Sigmoid colon (tissue), 7 donors: Measurements from ENCODE around the gene CATSPER4. TPM values are rescaled to one million over a fixed set of nuclear protein-coding genes. Genes with fewer than 3 reads are reported as not detected.

Experiments
- DNase-seq: peaks from one replicate; pipeline ENCODE4 v3.0.0-alpha.2; 2019
- H3K27ac ChIP-seq, 4 donors: fragments of 200-600 bp; sonication (generic); one replicate each; pipeline ENCODE4 v1.5.1; 2016 to 2019; ENCODE audit warnings: mild to moderate bottlenecking in 1 of 4
- H3K27me3 ChIP-seq, 3 donors: fragments of 200-600 bp; sonication (generic); one replicate each; pipeline ENCODE4 v1.5.1; 2019; ENCODE audit warnings: mild to moderate bottlenecking in 1 of 3
- H3K36me3 ChIP-seq, 4 donors: fragments of 200-600 bp; sonication (generic); one replicate each; pipeline ENCODE4 v1.5.1; 2016 to 2019
- H3K4me1 ChIP-seq, 4 donors: fragments of 200-600 bp; sonication (generic); one replicate each; pipeline ENCODE4 v1.5.1; 2017 to 2019
- H3K4me3 ChIP-seq, 4 donors: fragments of 200-600 bp; sonication (generic); one replicate each; pipeline ENCODE4 v1.5.1; 2017 to 2019; ENCODE audit warnings: mild to moderate bottlenecking in 2 of 4, moderate library complexity in 1 of 4
- H3K9me3 ChIP-seq, 4 donors: fragments of 200-600 bp in 3 of 4; sonication (generic) in 3 of 4; one replicate each; pipeline versions ENCODE4 v1.5.1 to v1.6.1; 2013 to 2019
- CTCF ChIP-seq, 4 experiments: fragments of 450-650 bp in 3 of 4; fragments of 200-600 bp in 1 of 4; IDR thresholded peaks; one replicate each; pipeline ENCODE4 v1.5.1; 2016 to 2019; ENCODE audit warnings: antibody characterized with exemption in 4 of 4, mild to moderate bottlenecking in 3 of 4, moderate library complexity in 2 of 4
- EP300 ChIP-seq, 4 donors: sonication (generic); formaldehyde crosslinking; IDR thresholded peaks; one replicate each; pipeline ENCODE4 v1.6.1; 2017; ENCODE audit warnings: antibody characterized with exemption in 4 of 4
- POLR2A ChIP-seq, 2 donors: fragments of 450-650 bp; IDR thresholded peaks; one replicate each; pipeline ENCODE4 v1.6.1; 2016; ENCODE audit warnings: antibody characterized with exemption in 2 of 2, mild to moderate bottlenecking in 2 of 2, moderate library complexity in 2 of 2
- POLR2AphosphoS5 ChIP-seq, 4 donors: sonication (generic); formaldehyde crosslinking; IDR thresholded peaks; one replicate each; pipeline ENCODE4 v1.6.1; 2017; ENCODE audit warnings: antibody characterized with exemption in 4 of 4
- WGBS, 2 donors: extraction: QIAGEN DNeasy Blood & Tissue Kit; methylation state at CpG; one replicate each; pipeline ENCODE4 v1.1.7; 2013; 5-methylcytosine and 5-hydroxymethylcytosine counted together
- intact Hi-C: fragments of 100-400 bp; cut with DNase I; formaldehyde crosslinking; loops from one replicate; pipeline ENCODE4 v1.15.1; 2023
- polyA plus RNA-seq, 3 donors: library from polyadenylated mRNA; stranded (reverse); fragments of 200-250 nt; gene quantifications; one replicate each; pipeline ENCODE4 v1.2.3, GENCODE V29; 2013
- total RNA-seq, 4 donors: library from RNA; depleted of rRNA; stranded (reverse); fragments of >200 nt; gene quantifications; one replicate each; pipeline ENCODE4 v1.1.0, GENCODE V29; 2016
- donor health status: healthy with polysubstance abuse.
- donor health status: Bipolar disorder and iron deficiency.
- donor health status: healthy.

CATSPER4 gene
- total and polyA plus RNA-seq, 7 donors, result 0.04 TPM; not detected in 6

GRCh38 chr1:26184086-26184485, 6.3 kb upstream of the CATSPER4 start:
- Histone ChIP-seq H3K9me3 (no peaks in the 10 kb centered on the region), H3K4me3 (no peak overlapping the region), H3K27me3 (no peaks in the 10 kb centered on the region), H3K36me3 (no peaks in the 10 kb centered on the region), H3K27ac (no peak overlapping the region), H3K4me1 (no peaks in the 10 kb centered on the region)
- intact Hi-C loops, result no loop called here
- TF ChIP-seq CTCF (IDR thresholded peaks at IDR 0.05) (no peak), POLR2A (IDR thresholded peaks at IDR 0.05) (no peak), EP300 (IDR thresholded peaks at IDR 0.05) (no peak), POLR2AphosphoS5 (IDR thresholded peaks at IDR 0.05) (no peak)
- 94 to 97% methylated on average over 7 of the region's 7 CpGs for WGBS, 2 donors
- no peak for DNase-seq

GRCh38 chr1:26184883-26185282, 5.5 kb upstream of the CATSPER4 start:
- H3K9me3 ChIP-seq, result no peaks in the 10 kb centered on the region
- H3K27me3 ChIP-seq, result no peaks in the 10 kb centered on the region
- H3K4me3 ChIP-seq, result no peak overlapping the region
- no peak overlapping the region for H3K27ac ChIP-seq
- H3K36me3 ChIP-seq, result no peaks in the 10 kb centered on the region
- intact Hi-C loops, result no loop called here
- H3K4me1 ChIP-seq, result no peaks in the 10 kb centered on the region
- no peak for TF ChIP-seq POLR2A (IDR thresholded peaks at IDR 0.05)
- TF ChIP-seq CTCF (IDR thresholded peaks at IDR 0.05), result no peak
- TF ChIP-seq POLR2AphosphoS5 (IDR thresholded peaks at IDR 0.05), result no peak
- TF ChIP-seq EP300 (IDR thresholded peaks at IDR 0.05), result no peak
- no peak for DNase-seq
- WGBS, 2 donors, result 96% methylated on average over 21 of the region's 21 CpGs

- Histone ChIP-seq H3K36me3 (no peaks in the 10 kb centered on the region), H3K4me1 (no peaks in the 10 kb centered on the region), H3K27me3 (no peaks in the 10 kb centered on the region), H3K4me3 (no peak overlapping the region), H3K27ac (no peak overlapping the region), H3K9me3 (no peaks in the 10 kb centered on the region)
- WGBS, 2 donors, result 94 to 97% methylated on average over 6 of the region's 6 CpGs
- no peak for DNase-seq
- TF ChIP-seq EP300 (IDR thresholded peaks at IDR 0.05) (no peak), POLR2AphosphoS5 (IDR thresholded peaks at IDR 0.05) (no peak), POLR2A (IDR thresholded peaks at IDR 0.05) (no peak), CTCF (IDR thresholded peaks at IDR 0.05) (no peak)
- intact Hi-C loops, result no loop called here
Observed at GRCh38 chr1:26187882-26188281, 2.5 kb upstream of the CATSPER4 start.

GRCh38 chr1:26188477-26188876, 1.9 kb upstream of the CATSPER4 start:
- DNase-seq, result no peak
- Histone ChIP-seq H3K9me3 (no peaks in the 10 kb centered on the region), H3K36me3 (no peaks in the 10 kb centered on the region), H3K4me1 (no peaks in the 10 kb centered on the region), H3K27me3 (no peaks in the 10 kb centered on the region), H3K4me3 (no peak overlapping the region), H3K27ac (no peak overlapping the region)
- TF ChIP-seq CTCF (IDR thresholded peaks at IDR 0.05), result no peak
- no peak for TF ChIP-seq POLR2A (IDR thresholded peaks at IDR 0.05)
- TF ChIP-seq EP300 (IDR thresholded peaks at IDR 0.05), result no peak
- TF ChIP-seq POLR2AphosphoS5 (IDR thresholded peaks at IDR 0.05), result no peak
- 91 to 94% methylated on average over 8 of the region's 8 CpGs for WGBS, 2 donors
- intact Hi-C loops, result no loop called here

- H3K27me3 ChIP-seq, result no peaks in the 10 kb centered on the region
- DNase-seq, result no peak
- WGBS, 2 donors, result 80 to 81% methylated on average over 6 of the region's 6 CpGs
- no peak overlapping the region for H3K4me3 ChIP-seq
- intact Hi-C loops, result no loop called here
- TF ChIP-seq CTCF (IDR thresholded peaks at IDR 0.05) (no peak), EP300 (IDR thresholded peaks at IDR 0.05) (no peak), POLR2A (IDR thresholded peaks at IDR 0.05) (no peak), POLR2AphosphoS5 (IDR thresholded peaks at IDR 0.05) (no peak)
- H3K36me3 ChIP-seq, result no peaks in the 10 kb centered on the region
- no peak overlapping the region for H3K27ac ChIP-seq
- H3K9me3 ChIP-seq, result no peaks in the 10 kb centered on the region
- no peaks in the 10 kb centered on the region for H3K4me1 ChIP-seq
Observed at GRCh38 chr1:26189331-26189730, 1.1 kb upstream of the CATSPER4 start.
